B cell (primary cell): ENCODE data around the gene GRIP2. TPM values are rescaled to one million over a fixed set of nuclear protein-coding genes. Genes with fewer than 3 reads are reported as not detected.

ENCODE experiments used
- ATAC-seq: fragments of 200-7000 bp; cut with Tn5 transposase; one replicate; pipeline ENCODE4 v1.10.0; 2021; ENCODE audit warnings: low read depth, mild to moderate bottlenecking, moderate number of reproducible peaks, moderate library complexity
- CTCF ChIA-PET: fragments of 350-600 bp; sonication (Branson Sonifier 250); formaldehyde crosslinking; loops from one replicate; lab custom pipeline; 2021; ENCODE audit warnings: antibody characterized with exemption, inconsistent platforms; lab: Charles Lee
- POLR2A ChIA-PET: fragments of 350-600 bp; sonication (Branson Sonifier 250); formaldehyde crosslinking; loops from one replicate; lab custom pipeline; 2021; ENCODE audit warnings: antibody characterized with exemption; lab: Charles Lee
- DNase-seq: peaks from one replicate; pipeline ENCODE4 v3.0.0; 2013
- H2AFZ ChIP-seq: 2 replicates; pipeline ENCODE4 v1.6.1; 2012; ENCODE audit warnings: mild to moderate bottlenecking, low read depth, low read length; ENCODE audit not compliant: insufficient read depth, poor library complexity, severe bottlenecking
- H3K27ac ChIP-seq, 2 donors: 1 replicate in 1 of 2; 2 replicates in 1 of 2; pipeline ENCODE4 v1.5.1; 2012 to 2013; ENCODE audit warnings: low read length in 2 of 2, mild to moderate bottlenecking in 2 of 2, moderate library complexity in 1 of 2
- H3K27me3 ChIP-seq, 4 experiments: fragments of 200-600 bp in 1 of 4; sonication (generic) in 1 of 4; replicated peaks in 1 of 4; 1 replicate in 2 of 4; 2 replicates in 2 of 4; pipeline versions ENCODE4 v1.6.1 to v1.7.0; 2013 to 2016; ENCODE audit warnings: low read length in 3 of 4, mild to moderate bottlenecking in 2 of 4, mixed read lengths in 1 of 4, moderate library complexity in 1 of 4; ENCODE audit not compliant: insufficient read depth in 4 of 4, control insufficient read depth in 3 of 4; ENCODE audit errors: control extremely low read depth in 1 of 4
- H3K36me3 ChIP-seq, 2 experiments: replicated peaks in 1 of 2; 1 replicate in 1 of 2; 2 replicates in 1 of 2; pipeline versions ENCODE4 v1.6.1 to v1.7.1; 2013; ENCODE audit warnings: low read length in 1 of 2; ENCODE audit not compliant: insufficient read depth in 2 of 2, control insufficient read depth in 1 of 2; ENCODE audit errors: control extremely low read depth in 1 of 2, extremely low read depth in 1 of 2
- H3K4me1 ChIP-seq, 2 donors: fragments of 200-600 bp in 1 of 2; sonication (generic) in 1 of 2; 1 replicate in 1 of 2; 2 replicates in 1 of 2; pipeline versions ENCODE4 v1.5.1 to v1.6.1; 2013 to 2017; ENCODE audit warnings: low read length in 2 of 2; ENCODE audit not compliant: control insufficient read depth in 2 of 2, insufficient read depth in 2 of 2
- H3K4me2 ChIP-seq: replicated peaks from 2 replicates; pipeline ENCODE3; 2012; ENCODE audit warnings: mild to moderate bottlenecking, low read depth, low read length; ENCODE audit not compliant: poor library complexity, severe bottlenecking
- H3K4me3 ChIP-seq, 5 experiments: fragments of 200-600 bp in 1 of 5; sonication (generic) in 1 of 5; 1 replicate in 3 of 5; 2 replicates in 2 of 5; pipeline versions ENCODE4 v1.5.1 to v1.7.0; 2011 to 2016; ENCODE audit warnings: low read length in 4 of 5, mild to moderate bottlenecking in 4 of 5, low read depth in 2 of 5, control low read depth in 1 of 5, moderate library complexity in 1 of 5; ENCODE audit not compliant: insufficient read depth in 1 of 5; ENCODE audit errors: control extremely low read depth in 1 of 5, extremely low read depth in 1 of 5
- H3K79me2 ChIP-seq: fragments of 200-600 bp; sonication (generic); one replicate; pipeline ENCODE4 v1.6.0; 2016; ENCODE audit warnings: low read length; ENCODE audit not compliant: control insufficient read depth, insufficient read depth
- H3K9ac ChIP-seq: fragments of 200-600 bp; sonication (generic); 2 replicates; pipeline ENCODE4 v1.6.1; 2017; ENCODE audit warnings: mild to moderate bottlenecking, low read length, moderate library complexity
- H3K9me3 ChIP-seq, 3 donors: one replicate each; pipeline versions ENCODE4 v1.6.1 to v1.7.1; 2013; ENCODE audit warnings: low read length in 2 of 3; ENCODE audit not compliant: control insufficient read depth in 2 of 3, insufficient read depth in 1 of 3; ENCODE audit errors: control extremely low read depth in 1 of 3
- H4K20me1 ChIP-seq: 2 replicates; pipeline ENCODE4 v1.6.0; 2012; ENCODE audit warnings: mild to moderate bottlenecking, low read length; ENCODE audit not compliant: insufficient read depth, control insufficient read depth, poor library complexity, severe bottlenecking
- H3K27ac Mint-ChIP-seq: one replicate; pipeline ENCODE4 v1.8.0; 2021; ENCODE audit warnings: mixed read lengths
- H3K27me3 Mint-ChIP-seq: one replicate; pipeline ENCODE4 v1.8.0; 2021; ENCODE audit warnings: mixed read lengths
- H3K4me1 Mint-ChIP-seq: one replicate; pipeline ENCODE4 v1.8.0; 2021; ENCODE audit warnings: mixed read lengths
- H3K4me3 Mint-ChIP-seq: one replicate; pipeline ENCODE4 v1.8.0; 2021; ENCODE audit warnings: mixed read lengths
- H3K9me3 Mint-ChIP-seq: one replicate; pipeline ENCODE4 v1.8.0; 2022; ENCODE audit warnings: mixed read lengths; ENCODE audit not compliant: insufficient read depth
- EZH2 ChIP-seq: IDR thresholded peaks from 2 replicates; pipeline ENCODE4 v1.6.1; 2012; ENCODE audit warnings: borderline replicate concordance, low read depth, mild to moderate bottlenecking, moderate library complexity, low read length; ENCODE audit not compliant: insufficient read depth, poor library complexity, severe bottlenecking
- WGBS: methylation state at CpG from one replicate; pipeline ENCODE4 v1.1.5; 2013; ENCODE audit warnings: missing lambda C conversion rate; ENCODE audit not compliant: insufficient coverage; 5-methylcytosine and 5-hydroxymethylcytosine counted together
- intact Hi-C: fragments of 100-400 bp; cut with micrococcal nuclease; formaldehyde crosslinking; loops from one replicate; pipeline ENCODE4 v1.10.0; 2022
- polyA plus RNA-seq: library from polyadenylated mRNA; depleted of rRNA; stranded (reverse); fragments of >200 nt; gene quantifications from 2 replicates; pipeline ENCODE4 v1.2.3, GENCODE V29; 2012
- total RNA-seq, 2 donors: library from RNA; stranded (reverse); fragments of 120-200 nt in 1 of 2; gene quantifications; 1 replicate in 1 of 2; 2 replicates in 1 of 2; pipeline versions ENCODE4 v1.2.3 to v1.2.4, GENCODE V29; 2013 to 2022
- TF ChIP-seq, protein P1 (sequence below): fragments of 200-600 bp; IDR thresholded peaks from one replicate; pipeline ENCODE4 v1.8.0; 2022; ENCODE audit warnings: antibody characterized with exemption, mild to moderate bottlenecking

Gene GRIP2
- total and polyA plus RNA-seq, 2 donors (not counting 1 experiment from before 2014, with no cell fraction given) = not detected

DNA sequence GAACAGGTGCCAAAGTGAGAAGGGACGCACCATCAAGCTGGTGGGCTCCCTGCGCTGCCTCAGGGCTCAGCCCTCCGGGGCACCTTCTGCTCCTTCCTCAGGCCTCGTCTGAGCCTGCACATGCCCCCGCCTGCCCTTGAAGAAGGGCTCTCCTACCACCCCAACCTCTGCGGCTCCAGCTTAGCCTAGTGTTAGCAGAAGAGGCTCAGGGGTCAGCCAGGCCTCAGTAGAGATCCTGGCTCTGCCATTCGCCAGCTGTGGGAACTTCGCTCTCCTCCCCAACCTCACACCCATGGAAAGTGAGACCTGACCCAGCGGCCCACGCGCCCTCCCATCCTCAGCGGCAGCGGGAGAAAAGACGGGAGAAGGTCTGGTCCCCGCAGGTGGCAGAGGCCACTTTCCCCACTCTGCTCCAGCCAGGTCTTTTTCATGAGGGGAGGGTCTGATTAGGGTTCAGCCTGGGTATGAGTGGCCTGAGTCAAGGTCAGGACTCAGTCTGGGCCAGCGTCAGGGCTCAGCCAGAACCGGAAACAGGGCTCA, 8.2 kb downstream of the GRIP2 start:
- H3K27me3 Mint-ChIP-seq = peaks cover 31% of the 10 kb centered on the region
- Histone ChIP-seq H3K4me1 (no peaks in the 10 kb centered on the region), H3K4me3 (no peak overlapping the region), H3K27me3 (peaks cover 0 to 9% (median 4%) of the 10 kb centered on the region in 4 experiments), H4K20me1 (no peaks in the 10 kb centered on the region), H3K79me2 (no peaks in the 10 kb centered on the region), H3K4me2 (no peak overlapping the region), H3K27ac (no peak overlapping the region), H3K9ac (no peak overlapping the region), H3K9me3 (no peaks in the 10 kb centered on the region), H2AFZ (no peak overlapping the region), H3K36me3 (no peaks in the 10 kb centered on the region)
- H3K27ac Mint-ChIP-seq = no peak overlapping the region
- H3K9me3 Mint-ChIP-seq = peaks cover 3% of the 10 kb centered on the region
- ATAC-seq (no peak), DNase-seq (no peak)
- ChIA-PET CTCF (no interaction called here), POLR2A (no interaction called here)
- intact Hi-C loops = no loop called here
- TF ChIP-seq EZH2 = no peak
- TF ChIP-seq, protein P1, sequence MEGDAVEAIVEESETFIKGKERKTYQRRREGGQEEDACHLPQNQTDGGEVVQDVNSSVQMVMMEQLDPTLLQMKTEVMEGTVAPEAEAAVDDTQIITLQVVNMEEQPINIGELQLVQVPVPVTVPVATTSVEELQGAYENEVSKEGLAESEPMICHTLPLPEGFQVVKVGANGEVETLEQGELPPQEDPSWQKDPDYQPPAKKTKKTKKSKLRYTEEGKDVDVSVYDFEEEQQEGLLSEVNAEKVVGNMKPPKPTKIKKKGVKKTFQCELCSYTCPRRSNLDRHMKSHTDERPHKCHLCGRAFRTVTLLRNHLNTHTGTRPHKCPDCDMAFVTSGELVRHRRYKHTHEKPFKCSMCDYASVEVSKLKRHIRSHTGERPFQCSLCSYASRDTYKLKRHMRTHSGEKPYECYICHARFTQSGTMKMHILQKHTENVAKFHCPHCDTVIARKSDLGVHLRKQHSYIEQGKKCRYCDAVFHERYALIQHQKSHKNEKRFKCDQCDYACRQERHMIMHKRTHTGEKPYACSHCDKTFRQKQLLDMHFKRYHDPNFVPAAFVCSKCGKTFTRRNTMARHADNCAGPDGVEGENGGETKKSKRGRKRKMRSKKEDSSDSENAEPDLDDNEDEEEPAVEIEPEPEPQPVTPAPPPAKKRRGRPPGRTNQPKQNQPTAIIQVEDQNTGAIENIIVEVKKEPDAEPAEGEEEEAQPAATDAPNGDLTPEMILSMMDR = no peak
- no peaks in the 10 kb centered on the region for H3K4me1 Mint-ChIP-seq
- WGBS = 93% methylated on average over 7 of the region's 17 CpGs
- H3K4me3 Mint-ChIP-seq = no peak overlapping the region

DNA sequence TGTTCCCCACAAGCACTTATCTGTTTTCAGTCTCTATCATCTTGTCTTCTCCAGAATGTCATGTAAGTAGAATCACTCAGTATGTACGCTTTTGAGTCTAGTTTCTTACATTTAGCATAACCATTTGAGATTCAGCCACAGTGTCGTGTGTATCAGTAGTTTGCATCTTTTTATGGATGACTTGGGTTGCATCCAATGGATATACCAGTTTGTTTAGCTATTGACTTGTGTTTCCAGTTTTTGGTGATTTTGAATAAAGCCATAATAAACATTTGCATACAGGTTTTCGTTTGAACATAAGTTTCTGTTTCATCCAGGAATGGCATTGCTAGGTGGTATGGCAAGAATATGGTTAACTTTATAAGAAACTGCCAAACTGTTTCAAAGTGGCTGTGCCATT, 12.1 kb downstream of the GRIP2 start:
- Histone ChIP-seq H3K36me3 (no peaks in the 10 kb centered on the region), H4K20me1 (no peaks in the 10 kb centered on the region), H3K9me3 (no peaks in the 10 kb centered on the region), H3K9ac (no peak overlapping the region), H3K4me3 (no peak overlapping the region), H3K4me1 (no peaks in the 10 kb centered on the region), H3K4me2 (no peak overlapping the region), H2AFZ (no peak overlapping the region), H3K27me3 (peaks cover 0 to 6% (median 2%) of the 10 kb centered on the region in 4 experiments), H3K27ac (no peak overlapping the region), H3K79me2 (no peaks in the 10 kb centered on the region)
- H3K9me3 Mint-ChIP-seq = peaks cover 3% of the 10 kb centered on the region
- TF ChIP-seq, protein P1 = no peak
- no peak for TF ChIP-seq EZH2
- intact Hi-C loops = no loop called here
- H3K4me3 Mint-ChIP-seq = no peak overlapping the region
- DNase-seq (no peak), ATAC-seq (no peak)
- H3K27ac Mint-ChIP-seq = no peak overlapping the region
- WGBS = 44% methylated on average over 1 of the region's 3 CpGs
- ChIA-PET POLR2A (no interaction called here), CTCF (interaction anchor here (0.5 to 1.3 kb wide), 3 partner anchors 13 to 138 kb away, joined by 3 read pairs; no protein-coding TSS in a partner anchor)
- H3K27me3 Mint-ChIP-seq = peaks cover 29% of the 10 kb centered on the region
- no peaks in the 10 kb centered on the region for H3K4me1 Mint-ChIP-seq
